GM18498 (cell line): ENCODE data around the gene FAAP20.
A peak's percentile ranks its signal among the peaks of the same experiment; 100 is the strongest.

Experiments used
- ATAC-seq: cut with Tn5 transposase; IDR thresholded peaks from one replicate; pipeline ENCODE4 v1.9.1; 2021; ENCODE audit warnings: mild to moderate bottlenecking, moderate library complexity; ENCODE audit not compliant: unreplicated experiment

FAAP20 gene

DNA sequence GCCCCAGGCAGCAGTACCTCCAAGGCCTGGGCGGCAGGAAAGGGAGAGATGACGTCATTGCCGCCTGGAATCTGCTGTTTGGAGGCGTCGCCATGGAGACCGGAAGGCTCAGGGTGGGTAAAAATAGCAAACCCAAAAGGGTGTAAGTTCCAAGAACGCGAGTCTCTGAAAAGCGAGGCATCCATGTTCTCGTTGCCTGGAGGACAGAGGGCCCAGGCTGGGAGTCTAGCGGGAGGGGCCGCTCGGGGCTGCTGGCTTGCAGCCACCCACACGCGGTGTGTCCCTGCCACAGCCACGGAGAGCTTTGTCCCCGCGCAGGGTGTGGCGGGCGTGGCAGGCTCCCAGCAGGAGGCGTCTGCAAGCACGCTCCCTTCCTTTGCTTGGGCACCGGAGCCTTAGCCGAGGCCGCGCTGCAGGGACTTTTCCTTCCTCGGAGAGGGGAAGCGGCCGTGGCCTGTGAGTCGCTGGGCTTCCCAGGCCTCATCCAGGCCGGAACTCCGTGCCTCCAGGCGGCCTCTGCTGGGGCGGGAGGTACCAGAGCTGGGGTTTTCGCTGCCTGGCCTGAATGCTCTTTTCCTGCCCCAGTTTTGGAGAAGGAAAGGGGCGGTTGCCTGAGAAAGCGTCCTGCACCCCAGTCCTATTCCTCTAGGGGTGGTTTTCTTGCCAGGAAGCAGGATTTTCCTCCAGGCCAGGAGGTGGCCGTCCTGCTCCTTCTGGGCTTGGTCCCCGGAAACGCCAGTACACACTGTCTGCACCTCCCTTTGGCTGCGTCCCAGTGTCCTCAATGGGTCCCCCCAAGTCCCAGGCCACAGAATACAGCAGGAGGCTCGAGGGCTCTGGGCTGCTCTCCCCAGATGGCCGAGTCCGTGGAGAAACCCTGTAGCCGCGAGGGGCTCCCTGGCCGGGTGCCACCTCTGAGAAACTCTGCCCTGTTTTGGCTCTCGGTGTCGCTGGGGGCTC is 18.2 kb upstream of the FAAP20 start:
- ATAC-seq, result no peak

DNA sequence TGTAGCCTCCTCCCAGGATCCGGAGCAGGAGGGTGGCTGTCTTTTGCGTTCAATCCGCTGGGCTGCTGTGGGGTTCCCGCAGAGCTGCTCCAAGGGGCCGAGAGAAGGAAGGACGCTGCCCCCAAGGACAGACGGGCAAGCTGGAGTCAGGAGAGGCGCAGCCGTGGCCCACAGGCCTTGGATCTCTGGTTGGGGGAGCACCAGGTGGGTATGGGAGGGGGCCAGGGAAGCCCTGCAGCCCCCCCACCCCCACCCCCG is 17.6 kb upstream of the FAAP20 start:
- no peak for ATAC-seq

DNA sequence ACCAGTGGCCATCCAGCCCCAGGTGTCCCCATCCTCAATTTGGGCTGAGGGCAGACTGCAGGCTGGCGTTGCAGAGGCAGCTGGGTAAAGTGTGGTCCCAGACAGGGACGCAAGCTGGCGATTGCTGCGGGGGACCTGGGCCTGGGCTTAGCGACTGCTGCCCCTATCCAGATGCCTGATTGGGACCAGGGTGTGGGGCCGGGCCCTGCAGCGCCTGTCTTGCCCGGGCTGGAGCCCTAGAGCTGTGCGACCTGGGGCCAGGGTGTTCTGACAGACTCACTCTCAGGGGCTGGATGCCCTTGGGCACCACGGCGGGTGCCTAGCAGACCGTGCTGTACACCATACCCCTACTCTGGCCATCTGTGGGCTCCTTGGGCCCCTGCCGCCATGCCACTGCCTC is 16.2 kb upstream of the FAAP20 start:
- ATAC-seq, result no peak

DNA sequence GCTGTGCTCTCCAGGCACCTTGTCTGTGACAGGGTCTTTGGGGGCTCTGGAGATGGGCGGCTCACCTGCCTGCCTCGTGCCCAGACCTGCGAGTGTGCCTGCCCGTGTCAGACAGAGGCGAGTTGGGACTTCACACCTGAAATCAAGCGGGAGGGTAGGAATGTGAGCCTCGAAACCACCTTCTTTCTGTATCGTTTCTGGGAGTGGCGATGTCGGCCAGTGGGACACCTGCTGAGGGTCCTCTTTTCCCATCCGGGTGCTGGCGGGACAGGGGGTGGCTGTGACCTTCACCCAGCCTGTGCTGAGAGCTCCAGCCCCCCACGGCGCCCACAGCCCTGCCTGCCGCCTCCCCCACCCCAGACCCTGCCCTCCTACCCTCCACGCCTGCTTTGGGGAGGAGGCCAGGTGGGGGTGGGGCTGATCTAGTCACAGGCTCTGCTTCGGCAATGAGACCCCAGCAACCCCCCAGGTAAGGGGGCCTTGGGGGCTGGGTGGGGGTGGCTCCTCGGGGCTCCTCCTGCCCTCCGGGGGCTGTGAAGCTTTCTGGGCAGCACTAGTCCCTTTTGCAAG is 15.6 kb upstream of the FAAP20 start:
- ATAC-seq, result no peak

DNA sequence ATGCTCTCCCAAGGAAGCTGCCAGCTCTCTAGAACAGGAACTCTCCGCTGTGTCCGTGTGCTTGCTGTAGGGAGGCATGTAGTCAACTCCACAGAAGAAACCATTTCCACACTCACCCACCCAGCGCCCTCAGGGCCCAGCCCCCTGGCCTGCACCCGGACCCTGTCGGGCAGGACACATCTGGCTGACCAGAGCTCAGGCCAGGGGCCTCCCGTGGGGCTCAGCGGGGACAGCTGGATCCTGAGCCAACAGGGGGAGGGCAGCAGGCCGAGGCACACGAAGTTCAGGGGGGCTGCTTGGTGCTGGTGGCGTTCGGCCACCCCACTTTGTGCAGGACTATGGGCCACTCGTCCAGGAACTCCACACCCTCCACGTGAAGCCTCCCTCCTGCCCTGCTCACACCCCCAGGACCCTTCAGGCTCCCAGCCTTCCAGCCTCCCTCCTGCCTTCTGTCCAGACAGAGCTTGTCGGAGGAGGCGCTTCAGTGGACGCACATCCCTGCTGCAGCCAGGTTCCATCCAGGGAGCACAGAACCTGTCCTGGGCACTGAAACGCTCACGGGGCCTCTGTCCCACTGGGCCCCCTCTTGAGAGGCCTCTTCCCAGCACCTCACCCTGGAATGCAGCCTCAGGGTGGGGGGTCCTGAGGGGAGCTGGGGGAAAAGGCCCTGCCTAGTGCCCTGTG is 15.0 kb upstream of the FAAP20 start:
- ATAC-seq, result no peak

DNA sequence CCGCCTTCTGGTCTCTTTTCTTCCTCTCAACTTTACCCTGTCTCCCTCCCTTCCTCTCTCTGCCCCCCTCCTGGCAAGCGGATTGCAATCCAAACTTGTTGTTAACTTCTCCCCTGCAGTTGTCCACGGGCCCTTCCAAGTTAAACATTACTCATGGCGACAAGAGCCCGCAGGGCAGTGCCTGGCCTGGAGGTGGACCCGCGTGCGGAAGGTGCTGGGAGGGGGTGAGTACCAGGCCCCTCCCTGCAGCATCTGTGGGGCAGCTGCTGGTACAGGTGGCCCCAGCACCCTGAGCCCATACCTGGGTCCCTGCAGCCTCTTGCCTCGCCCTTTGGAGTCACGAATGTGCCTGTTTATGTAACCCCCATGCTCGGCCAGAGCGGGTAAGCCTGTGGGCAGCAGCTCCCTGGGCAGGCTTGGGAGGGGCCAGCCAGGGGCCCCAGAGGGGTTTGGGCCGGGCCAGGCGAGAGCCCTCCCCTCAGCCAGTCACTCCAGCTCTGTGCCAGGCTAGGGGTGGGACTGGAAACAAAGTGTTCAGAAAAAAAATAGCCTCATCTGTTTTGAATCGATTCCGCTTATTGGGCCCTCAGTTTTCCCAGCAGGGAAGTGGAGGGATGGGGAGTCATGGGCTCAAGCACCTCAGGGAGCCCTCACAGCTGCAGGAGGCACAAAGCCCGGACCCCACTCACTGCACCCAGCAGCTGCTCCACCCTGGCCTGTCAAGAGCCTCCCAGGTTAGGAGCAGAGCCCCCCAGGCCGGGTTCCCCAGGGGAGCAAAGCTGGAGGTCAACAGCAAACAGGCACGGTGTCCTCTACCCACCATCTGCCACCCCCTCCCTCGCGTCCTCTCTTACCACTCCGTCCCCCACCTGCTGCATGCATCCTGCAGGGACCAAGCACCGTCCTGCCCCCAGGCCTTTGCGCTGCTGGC is 14.0 kb upstream of the FAAP20 start:
- no peak for ATAC-seq

DNA sequence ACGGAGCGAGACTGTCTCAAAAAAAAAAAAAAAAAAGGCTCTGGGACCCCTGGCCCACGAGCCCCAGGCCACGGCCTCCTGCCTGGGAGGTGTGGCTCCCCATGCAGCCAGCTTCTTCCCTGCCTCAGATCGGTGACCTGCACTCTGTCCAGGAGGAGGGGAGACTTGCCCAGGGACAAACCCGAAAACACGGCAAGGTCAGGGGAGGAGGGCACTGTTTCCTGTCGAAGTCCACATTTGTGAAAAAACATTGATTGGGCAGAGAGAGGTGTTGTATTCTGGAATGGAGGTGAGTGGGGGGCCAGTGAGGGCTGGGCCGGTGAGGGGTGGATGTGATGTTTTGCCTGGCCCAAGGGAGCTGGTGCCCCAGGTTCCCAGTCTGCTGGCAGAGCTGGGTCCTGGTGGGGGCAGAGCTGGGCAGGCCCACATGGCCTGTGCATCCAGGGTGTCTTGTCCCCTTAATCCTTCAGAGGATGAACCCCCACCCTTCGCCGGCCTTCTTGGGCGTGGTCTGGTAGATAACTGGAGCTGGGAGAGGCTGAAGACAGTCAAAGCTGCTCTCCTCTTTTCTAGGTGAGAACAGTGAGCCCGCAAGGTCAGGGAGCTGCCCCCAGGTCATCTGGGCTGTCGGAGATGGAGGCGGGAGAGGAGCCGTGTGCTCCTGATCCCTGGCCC is 12.4 kb upstream of the FAAP20 start:
- ATAC-seq, result no peak

DNA sequence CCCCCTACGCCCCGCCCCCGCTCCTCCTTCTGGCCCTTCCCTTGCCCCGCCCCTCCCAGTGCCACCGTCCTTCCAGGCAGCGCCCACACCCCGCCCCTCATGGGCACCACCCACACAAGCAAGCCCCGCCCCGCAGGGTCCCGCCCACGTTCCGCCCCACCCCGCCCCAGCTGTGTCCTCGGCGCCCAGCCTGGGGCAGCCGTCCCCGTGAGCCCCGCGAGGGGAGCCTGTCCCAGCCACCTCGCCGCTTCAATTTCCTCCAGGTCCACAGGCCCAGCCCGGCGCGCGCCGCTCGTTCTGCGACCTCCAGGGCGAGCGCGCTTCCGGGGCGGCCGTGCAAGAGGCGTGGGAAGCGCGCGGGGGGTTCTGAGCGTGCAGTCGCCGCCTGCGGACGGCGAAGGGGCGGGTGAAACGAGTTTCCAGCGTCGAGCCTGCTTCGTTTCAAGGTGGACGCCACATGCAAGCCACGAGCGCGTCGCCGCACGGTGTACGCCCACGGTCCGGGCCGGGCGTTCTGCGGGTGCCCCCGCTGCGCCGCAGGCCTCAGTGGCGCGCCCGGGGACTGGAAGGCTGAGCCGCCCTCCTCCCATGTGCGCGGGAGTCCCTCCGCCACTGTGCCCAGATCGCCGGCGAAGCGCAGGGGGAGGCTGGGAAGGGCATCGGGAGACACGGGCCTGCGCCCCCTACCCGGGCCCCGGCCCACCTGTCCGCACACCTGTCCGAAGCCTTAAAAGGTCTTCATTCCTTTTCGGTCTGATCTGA is 10.8 kb upstream of the FAAP20 start:
- peak; percentile 75 for ATAC-seq

DNA sequence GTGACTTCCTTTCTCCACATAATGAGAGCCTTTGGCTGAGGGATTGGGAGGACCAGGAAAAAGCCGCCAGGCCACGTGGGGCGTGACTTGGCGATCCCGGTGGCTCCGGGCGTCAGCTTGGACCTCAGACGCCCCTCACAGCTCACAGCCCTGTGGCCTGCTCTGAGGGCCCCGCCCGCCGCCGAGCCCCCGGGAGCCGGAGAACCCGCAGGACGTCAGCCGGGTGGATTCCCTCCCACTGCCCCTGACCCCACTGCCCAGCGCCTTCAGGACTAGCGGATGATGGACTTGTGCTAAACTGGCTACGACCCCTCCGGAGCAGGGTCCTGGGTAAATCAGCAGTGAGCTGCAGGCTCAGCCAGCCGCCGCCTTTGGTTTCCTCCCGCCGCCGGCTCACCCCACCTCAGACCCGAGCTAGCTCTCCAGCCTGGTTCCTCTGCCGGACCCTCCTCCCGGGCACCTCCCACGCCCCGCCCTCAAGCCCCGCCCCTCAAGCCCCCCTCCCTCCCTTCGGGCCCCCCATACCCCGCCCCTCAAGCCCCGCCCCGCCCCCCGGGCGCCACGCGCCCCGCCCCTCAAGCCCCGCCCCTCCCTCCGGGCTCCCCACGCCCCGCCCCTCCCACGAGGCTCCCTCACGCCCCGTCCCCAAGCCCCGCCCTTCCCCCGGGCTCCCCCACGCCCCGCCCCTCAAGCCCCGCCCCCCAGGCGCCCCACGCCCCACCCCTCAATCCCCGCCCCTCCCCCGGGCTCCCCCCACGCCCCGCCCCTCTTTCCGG is 10.0 kb upstream of the FAAP20 start:
- ATAC-seq, result peak; percentile 31

DNA sequence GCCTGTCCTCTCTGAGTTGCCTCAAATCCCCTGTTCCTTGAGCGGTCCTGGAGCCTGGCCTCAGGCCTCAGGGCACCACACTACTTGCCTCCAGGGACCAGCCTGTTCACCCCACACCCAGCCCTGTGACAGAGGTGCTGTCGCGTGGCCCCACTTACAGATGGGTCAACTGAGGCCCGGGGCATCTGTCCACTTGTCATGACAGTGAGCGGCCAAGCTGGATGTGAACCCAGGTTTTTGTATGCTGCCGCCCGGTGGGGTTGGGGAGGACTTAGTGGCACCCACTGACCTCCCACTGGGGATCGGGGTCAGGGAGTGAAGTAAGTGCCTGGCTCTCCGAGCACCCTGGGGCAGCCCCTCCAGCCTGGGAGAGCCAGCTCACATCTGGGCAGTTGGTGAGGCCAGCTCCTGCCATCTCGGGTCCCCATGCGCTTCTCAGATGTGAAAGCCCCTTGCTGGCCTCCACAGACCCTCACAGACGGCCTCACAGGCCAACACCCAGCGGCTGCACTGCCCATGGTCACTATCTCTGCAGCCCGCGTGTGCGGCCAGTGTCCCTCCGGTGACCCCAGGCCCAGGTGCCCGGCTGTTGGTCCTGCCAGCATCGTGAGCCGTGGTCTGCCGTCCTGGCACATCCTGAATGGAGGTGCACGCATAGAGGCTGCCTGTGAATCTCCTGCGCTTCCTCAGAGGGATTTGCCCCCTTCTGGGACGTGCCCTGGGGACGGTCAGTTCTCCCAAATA is 9.3 kb upstream of the FAAP20 start:
- ATAC-seq, result no peak

DNA sequence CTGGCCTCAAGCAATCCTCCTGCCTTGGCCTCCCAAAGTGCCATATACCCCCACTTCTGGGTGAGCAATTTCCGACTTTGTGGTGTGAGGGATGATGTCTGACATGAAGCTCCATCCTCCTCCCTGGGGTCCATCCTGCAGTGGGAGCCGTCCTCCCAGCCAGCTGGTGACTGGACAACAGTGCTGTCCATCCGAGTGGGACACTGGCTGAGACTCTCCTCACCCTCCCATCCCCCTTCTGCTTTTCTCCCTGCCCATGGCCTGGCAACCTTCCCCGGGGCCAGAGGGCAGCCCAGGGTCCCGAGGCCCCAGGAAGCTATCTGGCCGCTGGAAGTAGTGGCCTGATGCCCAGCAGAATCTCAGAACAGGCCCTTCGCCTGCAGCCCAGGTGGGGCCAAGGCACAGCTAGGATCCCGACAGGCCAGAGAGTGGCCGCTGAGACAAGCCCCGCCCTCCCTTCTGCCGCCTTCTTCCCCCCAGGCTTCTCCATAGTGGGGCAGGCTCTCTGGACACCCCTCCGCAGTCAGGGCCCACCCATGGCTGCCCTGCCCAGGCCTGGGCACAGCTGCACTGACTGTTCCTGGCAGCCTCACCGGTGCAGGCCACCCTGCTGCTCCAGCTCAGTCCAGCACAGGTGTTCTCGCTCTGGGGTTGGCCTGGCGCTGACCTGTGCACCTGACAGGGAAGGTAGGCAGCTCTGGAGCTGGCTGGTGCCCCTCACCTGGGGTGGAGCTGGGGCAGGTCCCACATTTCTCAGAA is 8.4 kb upstream of the FAAP20 start:
- ATAC-seq, result no peak

DNA sequence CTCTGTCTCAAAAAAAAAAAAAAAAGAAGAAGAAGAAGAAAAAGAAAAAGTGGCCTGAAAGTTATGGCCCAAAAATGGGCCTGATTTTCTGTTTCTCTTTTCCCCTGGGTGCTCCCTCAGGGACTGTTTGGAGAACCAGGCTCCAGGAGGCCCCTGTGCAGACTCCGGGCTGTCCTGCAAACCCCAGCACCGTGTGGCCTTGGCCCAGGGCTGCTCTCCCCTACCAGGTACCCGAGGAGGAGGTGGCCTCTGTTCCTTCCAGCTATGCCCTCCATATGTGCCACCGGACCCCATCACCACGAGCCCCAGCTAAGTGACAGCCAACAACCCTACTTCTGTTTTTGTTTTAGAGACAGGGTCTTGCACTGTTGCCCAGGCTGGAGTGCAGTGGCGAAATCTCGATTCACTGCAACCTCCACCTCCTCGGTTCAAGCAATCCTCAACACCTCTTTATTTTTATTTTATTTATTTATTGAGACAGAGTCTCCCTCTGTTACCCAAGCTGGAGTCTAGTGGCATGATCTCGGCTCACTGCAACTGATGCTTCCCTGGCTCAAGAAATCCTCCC is 7.5 kb upstream of the FAAP20 start:
- ATAC-seq, result no peak

DNA sequence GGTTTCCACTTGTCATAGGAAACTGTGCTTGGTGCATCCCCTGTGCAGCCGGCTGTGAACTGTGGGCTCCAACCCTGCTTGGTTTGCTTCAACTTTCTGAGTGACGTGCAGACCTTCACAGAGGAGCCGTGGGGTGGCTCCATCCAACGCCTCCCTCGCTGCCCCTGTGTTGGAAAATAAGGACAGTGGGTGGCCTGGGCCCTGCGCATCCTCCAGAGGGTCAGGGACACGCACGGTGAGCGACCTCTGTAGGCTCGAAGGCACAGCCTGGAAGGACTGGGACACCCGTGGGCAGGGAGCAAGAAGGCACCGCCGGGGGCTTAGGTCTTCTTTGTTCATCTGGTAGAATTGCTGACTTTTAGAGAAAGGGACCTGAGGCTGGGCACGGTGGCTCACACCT is 6.5 kb upstream of the FAAP20 start:
- ATAC-seq, result no peak

DNA sequence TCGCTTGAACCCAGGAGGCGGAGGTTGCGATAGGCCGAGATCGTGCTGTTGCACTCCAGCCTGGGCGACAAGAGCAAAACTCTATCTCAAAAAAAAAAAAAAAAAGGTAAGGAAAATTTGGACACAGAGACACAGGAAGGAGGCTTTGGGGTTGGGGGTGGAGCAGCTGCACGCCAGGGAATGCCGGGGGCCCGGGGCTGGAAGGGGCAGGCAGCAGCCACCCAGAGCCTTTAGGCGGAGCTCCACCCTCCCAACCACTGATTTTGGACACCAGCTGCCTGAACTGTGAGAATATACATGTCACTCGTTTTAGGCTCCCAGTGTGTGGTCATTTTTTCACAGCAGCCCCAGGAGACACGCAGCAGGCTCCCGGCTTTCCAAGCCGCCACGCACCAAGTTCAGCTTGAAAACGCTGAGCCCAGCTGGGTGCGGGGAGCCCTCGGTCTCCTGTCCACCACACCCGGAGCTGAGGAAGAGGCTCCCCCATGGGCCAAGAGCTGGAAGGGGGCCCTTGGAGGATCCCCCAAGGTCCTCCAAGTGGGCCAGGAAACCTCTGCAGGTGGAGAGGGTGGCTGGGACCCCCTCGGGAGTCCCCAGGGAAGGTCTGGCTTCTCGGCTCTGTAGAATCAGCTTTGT is 5.9 kb upstream of the FAAP20 start:
- no peak for ATAC-seq

DNA sequence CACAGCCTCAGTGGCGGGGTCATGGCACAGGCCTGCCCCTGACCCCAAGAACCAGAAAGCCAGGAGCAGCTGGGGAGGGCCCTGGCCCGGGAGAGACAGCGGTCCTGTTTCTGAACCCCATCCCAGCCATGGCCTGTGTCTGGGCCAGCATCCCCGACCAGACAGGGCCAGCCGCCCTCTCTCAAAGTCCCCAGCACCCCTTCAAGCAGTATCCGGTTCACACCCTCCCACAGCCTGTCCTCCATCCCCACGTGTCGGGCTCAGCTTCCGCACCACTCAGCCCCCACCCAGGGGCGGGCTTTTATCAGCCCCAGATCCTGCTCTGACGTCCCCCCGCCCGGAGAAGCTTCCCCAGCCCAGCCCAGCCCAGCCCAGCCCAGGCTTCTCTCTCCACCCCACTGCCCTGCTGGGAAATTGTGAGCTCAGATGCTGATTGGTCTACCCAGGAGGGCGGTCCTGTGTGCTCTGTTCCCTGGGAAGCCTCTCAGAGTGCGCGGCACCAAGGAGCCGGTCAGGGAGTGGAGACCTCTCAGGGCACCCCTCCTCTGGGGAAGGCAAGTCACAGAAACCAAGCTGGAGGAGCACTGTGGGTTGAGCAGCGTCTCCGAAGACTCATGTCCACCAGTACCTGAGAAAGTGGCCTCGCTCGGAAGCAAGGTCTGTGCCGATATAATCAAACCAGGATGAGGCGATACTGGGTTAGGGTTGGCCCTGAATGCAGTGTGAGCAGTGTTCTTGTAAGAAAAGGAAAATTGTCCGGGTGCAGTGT is 4.7 kb upstream of the FAAP20 start:
- ATAC-seq, result no peak

DNA sequence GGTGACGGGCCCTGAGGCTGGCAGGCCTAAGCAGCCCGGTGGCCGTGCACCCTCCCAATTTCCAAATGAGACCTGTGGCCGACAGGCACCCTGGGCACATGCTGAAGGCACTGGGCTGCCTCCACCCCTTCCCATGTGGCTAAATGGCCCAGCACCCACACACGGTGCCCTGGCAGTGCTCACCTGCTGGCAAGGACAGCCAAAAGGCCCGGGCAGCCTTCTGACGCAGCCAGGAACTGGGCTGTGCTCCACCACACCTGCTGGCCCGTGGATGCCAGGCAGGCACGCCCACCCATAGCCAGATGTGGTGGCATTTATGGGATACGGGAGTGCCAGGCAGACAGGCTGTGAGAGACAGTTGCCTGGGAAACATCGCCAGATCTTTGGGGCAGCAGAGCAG is 4.0 kb upstream of the FAAP20 start:
- ATAC-seq, result no peak
